ENCODE data around the gene TEKT1. TPM values are rescaled to one million over a fixed set of nuclear protein-coding genes. Genes with fewer than 3 reads are reported as not detected.
"Not testable (repeated sequence)": the region's sequence is repeated elsewhere in the genome, so short reads cannot be mapped to it uniquely, and the experiment has no call there.

Gene TEKT1
- polyA plus RNA-seq, 1 donor: 0.25 TPM

- Histone ChIP-seq H3K9me3 (ENCODE audit: control insufficient read depth, low read depth, low read length) (no peaks in the 10 kb centered on the region), H3K36me3 (ENCODE audit: control insufficient read depth, insufficient read depth, low read length) (no peaks in the 10 kb centered on the region), H3K27ac (ENCODE audit: low read length) (no peak overlapping the region), H3K4me3 (ENCODE audit: low read length) (no peak overlapping the region), H3K4me1 (ENCODE audit: control insufficient read depth, insufficient read depth, low read length) (no peaks in the 10 kb centered on the region), H3K27me3 (ENCODE audit: control insufficient read depth, insufficient read depth, low read length) (no peaks in the 10 kb centered on the region)
- no peak for DNase-seq
- WGBS (ENCODE audit: insufficient coverage, low lambda C conversion rate): 100% methylated on average over 1 of the region's 6 CpGs
Observed at GRCh38 chr17:6857336-6857735, 25.8 kb upstream of the TEKT1 start.

- Histone ChIP-seq H3K27me3 (ENCODE audit: control insufficient read depth, insufficient read depth, low read length) (no peaks in the 10 kb centered on the region), H3K27ac (ENCODE audit: low read length) (no peak overlapping the region), H3K4me1 (ENCODE audit: control insufficient read depth, insufficient read depth, low read length) (no peaks in the 10 kb centered on the region), H3K36me3 (ENCODE audit: control insufficient read depth, insufficient read depth, low read length) (no peaks in the 10 kb centered on the region), H3K4me3 (ENCODE audit: low read length) (no peak overlapping the region), H3K9me3 (ENCODE audit: control insufficient read depth, low read depth, low read length) (no peaks in the 10 kb centered on the region)
- WGBS (ENCODE audit: insufficient coverage, low lambda C conversion rate): 90% methylated on average over 2 of the region's 3 CpGs
- DNase-seq: no peak
Observed at GRCh38 chr17:6856051-6856450, 24.5 kb upstream of the TEKT1 start.

GRCh38 chr17:6853764-6854442, 22.4 kb upstream of the TEKT1 start:
- no peaks in the 10 kb centered on the region for H3K9me3 ChIP-seq (ENCODE audit: control insufficient read depth, low read depth, low read length)
- peak in 1 of 2 donors; percentile 67 for DNase-seq
- WGBS (ENCODE audit: insufficient coverage, low lambda C conversion rate): no CpG with 5 or more reads among the region's 19 CpGs
- H3K27me3 ChIP-seq (ENCODE audit: control insufficient read depth, insufficient read depth, low read length): no peaks in the 10 kb centered on the region
- no peaks in the 10 kb centered on the region for H3K36me3 ChIP-seq (ENCODE audit: control insufficient read depth, insufficient read depth, low read length)
- peak overlapping the region; percentile 71 for H3K27ac ChIP-seq (ENCODE audit: low read length)
- peak overlapping the region; percentile 47 for H3K4me3 ChIP-seq (ENCODE audit: low read length)
- H3K4me1 ChIP-seq (ENCODE audit: control insufficient read depth, insufficient read depth, low read length): no peaks in the 10 kb centered on the region

- H3K4me1 ChIP-seq (ENCODE audit: control insufficient read depth, insufficient read depth, low read length); H3K4me3 ChIP-seq (ENCODE audit: low read length); H3K27ac ChIP-seq (ENCODE audit: low read length); H3K36me3 ChIP-seq (ENCODE audit: control insufficient read depth, insufficient read depth, low read length); DNase-seq; H3K27me3 ChIP-seq (ENCODE audit: control insufficient read depth, insufficient read depth, low read length); H3K9me3 ChIP-seq (ENCODE audit: control insufficient read depth, low read depth, low read length): not testable (repeated sequence)
- WGBS (ENCODE audit: insufficient coverage, low lambda C conversion rate): no CpG with 5 or more reads among the region's 7 CpGs
Observed at GRCh38 chr17:6848545-6849179, 17.1 kb upstream of the TEKT1 start.

GRCh38 chr17:6846138-6846537, 14.6 kb upstream of the TEKT1 start:
- H3K27me3 ChIP-seq (ENCODE audit: control insufficient read depth, insufficient read depth, low read length); H3K4me3 ChIP-seq (ENCODE audit: low read length); DNase-seq; H3K4me1 ChIP-seq (ENCODE audit: control insufficient read depth, insufficient read depth, low read length); H3K27ac ChIP-seq (ENCODE audit: low read length); H3K9me3 ChIP-seq (ENCODE audit: control insufficient read depth, low read depth, low read length); H3K36me3 ChIP-seq (ENCODE audit: control insufficient read depth, insufficient read depth, low read length): not testable (repeated sequence)
- WGBS (ENCODE audit: insufficient coverage, low lambda C conversion rate): 90% methylated on average over 2 of the region's 6 CpGs

- not testable (repeated sequence) for H3K27ac ChIP-seq (ENCODE audit: low read length); H3K4me1 ChIP-seq (ENCODE audit: control insufficient read depth, insufficient read depth, low read length); H3K9me3 ChIP-seq (ENCODE audit: control insufficient read depth, low read depth, low read length); H3K4me3 ChIP-seq (ENCODE audit: low read length); DNase-seq; H3K36me3 ChIP-seq (ENCODE audit: control insufficient read depth, insufficient read depth, low read length)
- peaks cover 12% of the 10 kb centered on the region for H3K27me3 ChIP-seq (ENCODE audit: control insufficient read depth, insufficient read depth, low read length)
- no CpG with 5 or more reads among the region's 4 CpGs for whole genome bisulfite sequencing (ENCODE audit: insufficient coverage, low lambda C conversion rate)
Observed at GRCh38 chr17:6844406-6844805, 12.9 kb upstream of the TEKT1 start.

GRCh38 chr17:6843241-6843880, 11.8 kb upstream of the TEKT1 start:
- peaks cover 13% of the 10 kb centered on the region for H3K27me3 ChIP-seq (ENCODE audit: control insufficient read depth, insufficient read depth, low read length)
- H3K9me3 ChIP-seq (ENCODE audit: control insufficient read depth, low read depth, low read length): no peaks in the 10 kb centered on the region
- no peaks in the 10 kb centered on the region for H3K36me3 ChIP-seq (ENCODE audit: control insufficient read depth, insufficient read depth, low read length)
- H3K27ac ChIP-seq (ENCODE audit: low read length): no peak overlapping the region
- no peaks in the 10 kb centered on the region for H3K4me1 ChIP-seq (ENCODE audit: control insufficient read depth, insufficient read depth, low read length)
- H3K4me3 ChIP-seq (ENCODE audit: low read length): no peak overlapping the region
- peak in 1 of 2 donors; percentile 61 for DNase-seq
- 0% methylated on average over 1 of the region's 7 CpGs for WGBS (ENCODE audit: insufficient coverage, low lambda C conversion rate)

- H3K4me3 ChIP-seq (ENCODE audit: low read length); H3K36me3 ChIP-seq (ENCODE audit: control insufficient read depth, insufficient read depth, low read length); H3K9me3 ChIP-seq (ENCODE audit: control insufficient read depth, low read depth, low read length); DNase-seq; H3K27ac ChIP-seq (ENCODE audit: low read length); H3K4me1 ChIP-seq (ENCODE audit: control insufficient read depth, insufficient read depth, low read length): not testable (repeated sequence)
- no CpG with 5 or more reads among the region's 14 CpGs for WGBS (ENCODE audit: insufficient coverage, low lambda C conversion rate)
- H3K27me3 ChIP-seq (ENCODE audit: control insufficient read depth, insufficient read depth, low read length): peaks cover 23% of the 10 kb centered on the region
Observed at GRCh38 chr17:6841769-6842168, 10.2 kb upstream of the TEKT1 start.

- Histone ChIP-seq H3K9me3 (ENCODE audit: control insufficient read depth, low read depth, low read length) (no peaks in the 10 kb centered on the region), H3K27ac (ENCODE audit: low read length) (no peak overlapping the region), H3K4me3 (ENCODE audit: low read length) (no peak overlapping the region), H3K4me1 (ENCODE audit: control insufficient read depth, insufficient read depth, low read length) (no peaks in the 10 kb centered on the region), H3K36me3 (ENCODE audit: control insufficient read depth, insufficient read depth, low read length) (no peaks in the 10 kb centered on the region), H3K27me3 (ENCODE audit: control insufficient read depth, insufficient read depth, low read length) (peaks cover 23% of the 10 kb centered on the region)
- WGBS (ENCODE audit: insufficient coverage, low lambda C conversion rate): 68% methylated on average over 3 of the region's 7 CpGs
- DNase-seq: no peak
Observed at GRCh38 chr17:6830383-6830986, 1.0 kb downstream of the TEKT1 start.

GRCh38 chr17:6823011-6823442, 8.5 kb downstream of the TEKT1 start:
- Histone ChIP-seq H3K27me3 (ENCODE audit: control insufficient read depth, insufficient read depth, low read length) (no peaks in the 10 kb centered on the region), H3K4me3 (ENCODE audit: low read length) (no peak overlapping the region), H3K36me3 (ENCODE audit: control insufficient read depth, insufficient read depth, low read length) (no peaks in the 10 kb centered on the region), H3K27ac (ENCODE audit: low read length) (no peak overlapping the region), H3K9me3 (ENCODE audit: control insufficient read depth, low read depth, low read length) (no peaks in the 10 kb centered on the region), H3K4me1 (ENCODE audit: control insufficient read depth, insufficient read depth, low read length) (no peaks in the 10 kb centered on the region)
- peak in 1 of 2 donors; percentile 30 for DNase-seq

Data from large intestine (tissue), 3 donors.